ENCODE measurements around the gene DAP.

Gene DAP

GRCh38 chr5:10760096-10760920, 726 bp downstream of the DAP start:
- no peak for DNase-seq (ENCODE audit: low read depth)

GRCh38 chr5:10759111-10759510, 1.9 kb downstream of the DAP start:
- DNase-seq (ENCODE audit: low read depth), result no peak

DNA sequence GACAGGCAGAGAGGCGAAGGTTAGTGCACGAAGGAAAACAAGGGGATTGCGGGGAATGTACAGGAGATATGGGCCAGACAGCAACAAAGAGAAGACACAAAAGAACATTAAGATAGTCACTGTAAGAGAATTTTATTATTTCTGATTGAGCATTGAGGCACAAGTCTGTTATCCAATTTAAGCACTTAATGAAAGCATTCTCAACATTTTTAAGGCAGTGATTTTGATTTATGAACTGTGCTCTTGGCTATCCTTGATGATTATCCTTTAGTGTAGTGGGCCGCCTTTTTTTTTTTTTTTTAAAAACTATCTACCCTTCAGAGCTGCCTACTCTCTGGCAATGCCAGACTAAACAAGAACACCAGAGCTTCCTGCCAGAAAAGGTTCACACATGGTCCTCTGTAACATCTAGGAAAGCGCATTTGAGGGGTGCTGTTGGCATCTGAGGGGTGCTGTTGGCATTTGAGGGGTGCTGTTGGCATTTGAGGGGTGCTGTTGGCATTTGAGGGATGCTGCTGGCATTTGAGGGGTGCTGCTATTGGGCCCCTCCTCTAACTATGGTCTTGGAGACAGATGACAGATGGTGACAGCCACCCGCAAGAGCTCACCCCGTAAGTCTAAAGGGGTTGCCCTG, 3.0 kb downstream of the DAP start:
- no peak for DNase-seq (ENCODE audit: low read depth)

- DNase-seq (ENCODE audit: low read depth), result no peak
These were observed 4.0 kb downstream of the DAP start for GRCh38 chr5:10757043-10757442.

- DNase-seq (ENCODE audit: low read depth), result no peak
These were observed 4.5 kb downstream of the DAP start for GRCh38 chr5:10756549-10756948.

DNA sequence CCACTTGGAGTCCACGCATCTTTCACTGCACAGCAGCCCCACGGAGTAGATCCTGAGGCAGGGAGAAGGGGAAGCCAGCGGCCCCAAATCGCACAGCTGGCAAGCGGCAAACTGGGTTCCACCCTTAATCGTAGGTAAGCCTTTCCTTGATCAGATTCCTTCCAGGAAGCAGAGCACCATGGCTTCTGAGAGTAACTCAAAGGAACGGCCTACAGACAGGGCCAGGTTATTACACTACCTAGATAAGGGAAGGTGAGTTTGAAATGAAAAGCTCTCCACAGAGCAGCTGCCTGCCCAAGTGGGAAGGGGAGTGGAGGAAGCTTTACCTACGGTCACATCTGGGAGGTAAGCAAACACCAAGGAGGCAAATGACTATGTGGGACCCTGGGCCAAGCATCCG, 7.9 kb downstream of the DAP start:
- no peak for DNase-seq (ENCODE audit: low read depth)

DNA sequence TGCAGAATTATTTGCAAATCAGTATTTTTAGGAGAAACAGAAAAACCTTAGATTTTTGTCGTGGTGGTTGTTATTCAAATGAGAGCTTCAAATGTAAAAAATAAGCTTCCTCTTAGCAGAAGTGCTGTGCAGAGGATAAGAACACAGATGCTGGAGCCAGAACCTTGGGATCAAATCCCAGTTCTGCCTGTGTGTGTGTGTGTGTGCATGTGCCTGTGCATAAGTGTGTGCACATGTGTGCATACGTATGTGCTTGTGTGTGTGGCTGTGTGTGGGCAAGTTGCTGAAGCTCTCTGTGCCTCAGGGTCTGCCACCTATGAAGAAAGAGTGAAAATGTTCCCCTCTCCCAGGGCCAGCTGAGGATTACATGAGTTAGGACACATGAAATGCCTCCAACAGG, 8.6 kb downstream of the DAP start:
- DNase-seq (ENCODE audit: low read depth), result no peak

DNA sequence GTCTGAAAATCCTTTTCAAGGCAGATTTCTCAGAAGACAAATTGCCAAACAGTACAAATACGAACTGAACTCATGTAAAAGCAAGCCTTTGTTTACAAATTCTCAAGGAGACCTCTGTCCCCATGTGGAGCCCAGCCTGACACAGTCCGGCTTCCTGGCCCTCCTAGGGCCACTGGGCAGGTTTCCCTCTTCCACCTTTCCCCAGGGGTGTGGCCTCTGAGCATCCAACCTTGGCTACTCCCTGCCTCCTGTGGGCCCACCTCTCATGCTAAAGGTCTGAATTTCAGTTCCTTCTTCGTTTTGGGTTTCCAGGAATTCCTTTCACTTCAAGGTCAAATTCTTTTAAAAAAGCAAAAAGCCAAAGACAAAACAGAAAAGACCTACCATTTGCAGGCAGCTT, 10.1 kb downstream of the DAP start:
- no peak for DNase-seq (ENCODE audit: low read depth)

- no peak for DNase-seq (ENCODE audit: low read depth)
These were observed 13.1 kb downstream of the DAP start for GRCh38 chr5:10747678-10748622.

- no peak for DNase-seq (ENCODE audit: low read depth)
These were observed 14.3 kb downstream of the DAP start for GRCh38 chr5:10746711-10747110.

DNA sequence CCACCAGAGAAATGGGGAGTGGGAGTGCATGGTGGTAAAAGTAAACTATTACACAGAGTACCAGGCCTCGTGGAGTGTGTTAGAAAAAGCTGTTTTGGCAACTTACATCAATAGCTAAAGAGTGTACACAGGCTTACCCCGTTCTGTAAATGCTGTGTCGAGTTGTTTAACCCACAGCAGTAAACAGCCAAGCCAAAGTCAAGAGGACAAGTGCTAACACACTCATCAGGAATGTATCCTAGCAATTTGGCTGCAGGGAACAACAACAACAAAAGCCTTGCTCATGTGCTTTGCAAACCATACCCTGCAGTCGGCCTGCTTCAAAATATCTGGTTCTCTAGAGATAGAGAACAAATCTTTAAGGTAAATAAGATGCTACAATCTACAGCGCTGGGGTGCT, 15.9 kb downstream of the DAP start:
- no peak for DNase-seq (ENCODE audit: low read depth)

GRCh38 chr5:10744681-10745080, 16.4 kb downstream of the DAP start:
- no peak for DNase-seq (ENCODE audit: low read depth)

GRCh38 chr5:10743951-10744350, 17.1 kb downstream of the DAP start:
- no peak for DNase-seq (ENCODE audit: low read depth)

DNA sequence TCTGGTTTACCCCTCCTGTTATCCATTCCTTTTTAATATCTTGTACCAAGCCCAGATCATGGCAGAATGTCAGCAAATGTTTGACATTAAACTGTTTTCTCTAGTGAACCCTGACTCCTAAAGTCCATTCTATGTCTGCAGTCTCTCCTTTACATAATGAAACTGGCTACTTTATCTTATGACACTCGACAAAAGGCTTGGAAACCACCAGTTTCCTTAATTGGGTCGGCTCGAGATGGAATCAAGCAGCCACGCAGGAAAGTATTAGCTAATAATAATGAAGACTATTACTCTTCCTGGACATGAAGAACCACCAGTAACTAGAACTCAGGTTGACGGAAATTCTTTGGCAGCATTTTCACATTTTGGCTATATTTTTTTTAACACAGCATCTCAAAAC, 17.5 kb downstream of the DAP start:
- no peak for DNase-seq (ENCODE audit: low read depth)

- DNase-seq (ENCODE audit: low read depth), result no peak
These were observed 19.4 kb downstream of the DAP start for GRCh38 chr5:10741661-10742060.

DNA sequence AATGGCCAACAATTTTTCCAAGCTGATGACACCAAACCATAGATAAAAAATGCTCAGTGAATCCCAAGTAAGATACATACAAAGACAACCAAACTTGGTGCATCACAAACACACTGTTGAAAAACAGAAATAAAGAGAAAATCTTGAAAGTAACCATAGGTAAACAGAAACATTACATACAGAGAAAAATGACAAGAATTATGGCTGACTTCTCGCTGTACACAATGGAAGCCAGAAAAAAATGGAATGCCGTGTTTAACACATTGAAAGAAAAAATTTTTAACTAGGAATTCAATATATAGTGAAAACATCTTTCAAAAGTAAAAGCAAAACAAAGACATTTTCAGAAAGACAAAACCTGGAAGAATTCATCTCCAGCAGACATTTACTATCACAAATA, 20.6 kb downstream of the DAP start:
- no peak for DNase-seq (ENCODE audit: low read depth)

- no peak for DNase-seq (ENCODE audit: low read depth)
These were observed 23.2 kb downstream of the DAP start for GRCh38 chr5:10737880-10738279.

GRCh38 chr5:10736808-10737207, 24.2 kb downstream of the DAP start:
- DNase-seq (ENCODE audit: low read depth), result no peak

- no peak for DNase-seq (ENCODE audit: low read depth)
These were observed 24.7 kb downstream of the DAP start for GRCh38 chr5:10736354-10736753.

GRCh38 chr5:10735569-10736276, 25.3 kb downstream of the DAP start:
- DNase-seq (ENCODE audit: low read depth), result no peak

- no peak for DNase-seq (ENCODE audit: low read depth)
These were observed 26.1 kb downstream of the DAP start for GRCh38 chr5:10734832-10735523.

Data from stimulated activated CD8-positive, alpha-beta memory T cell treated with anti-CD3 and anti-CD28 coated beads, Interleukin-15, amount 100 ng/mL, for 1 hour (primary cell).